Endodermal cell (in vitro differentiated cells): ENCODE measurements around the gene NSG1. TPM values are rescaled to one million over a fixed set of nuclear protein-coding genes. Genes with fewer than 3 reads are reported as not detected.

ENCODE experiments used
- DNase-seq: peaks from one replicate; pipeline ENCODE4 v3.0.0-alpha.2; 2017
- H3K27ac ChIP-seq: 2 replicates; pipeline ENCODE4 v1.5.1; 2013; ENCODE audit warnings: mild to moderate bottlenecking, low read depth, low read length, moderate library complexity
- H3K27me3 ChIP-seq: 2 replicates; pipeline ENCODE4 v1.6.1; 2013; ENCODE audit warnings: mild to moderate bottlenecking, low read length, moderate library complexity; ENCODE audit not compliant: insufficient read depth, control insufficient read depth, poor library complexity, severe bottlenecking
- H3K36me3 ChIP-seq: 2 replicates; pipeline ENCODE4 v1.7.0; 2013; ENCODE audit warnings: mild to moderate bottlenecking, low read length, moderate library complexity; ENCODE audit not compliant: control insufficient read depth, insufficient read depth
- H3K4me1 ChIP-seq: one replicate; pipeline ENCODE4 v1.7.0; 2013; ENCODE audit warnings: low read length; ENCODE audit not compliant: control insufficient read depth, insufficient read depth
- H3K4me3 ChIP-seq: 2 replicates; pipeline ENCODE4 v1.5.1; 2013; ENCODE audit warnings: mild to moderate bottlenecking, low read length, moderate library complexity
- H3K9ac ChIP-seq: 2 replicates; pipeline ENCODE4 v1.6.1; 2013; ENCODE audit warnings: mild to moderate bottlenecking, low read length, moderate library complexity; ENCODE audit not compliant: poor library complexity, severe bottlenecking; ENCODE audit errors: extremely low read depth
- H3K9me3 ChIP-seq: 2 replicates; pipeline ENCODE4 v1.6.1; 2013; ENCODE audit warnings: mild to moderate bottlenecking, low read length, moderate library complexity; ENCODE audit not compliant: control insufficient read depth
- H3K27ac Mint-ChIP-seq: 2 replicates; pipeline ENCODE4 v1.8.0; 2020; ENCODE audit warnings: mixed read lengths
- H3K27me3 Mint-ChIP-seq: 2 replicates; pipeline ENCODE4 v1.8.0; 2021; ENCODE audit warnings: mild to moderate bottlenecking, mixed read lengths; ENCODE audit not compliant: insufficient read depth
- H3K36me3 Mint-ChIP-seq: 2 replicates; pipeline ENCODE4 v1.8.0; 2020; ENCODE audit warnings: low read depth, mixed read lengths
- H3K4me1 Mint-ChIP-seq: 2 replicates; pipeline ENCODE4 v1.8.0; 2020; ENCODE audit warnings: mixed read lengths
- H3K4me3 Mint-ChIP-seq: 2 replicates; pipeline ENCODE4 v1.8.0; 2020; ENCODE audit warnings: mild to moderate bottlenecking, moderate library complexity, mixed read lengths
- H3K9me3 Mint-ChIP-seq: 2 replicates; pipeline ENCODE4 v1.8.0; 2020; ENCODE audit warnings: mild to moderate bottlenecking, mixed read lengths
- WGBS, 2 experiments: methylation state at CpG; one replicate each; pipeline versions ENCODE4 v1.1.5 to v1.1.7; 2013; ENCODE audit warnings: missing lambda C conversion rate in 2 of 2, mixed read lengths in 1 of 2; ENCODE audit not compliant: insufficient coverage in 1 of 2, insufficient read length in 1 of 2; 5-methylcytosine and 5-hydroxymethylcytosine counted together
- total RNA-seq, 2 donors: library from RNA; stranded (reverse); fragmentation: NEBNext Ultra II Directional in 1 of 2; extraction: Animal tissue kit (Norgen Biotek cat#: 25700) in 1 of 2; gene quantifications; 2 replicates in 1 of 2; 3 replicates in 1 of 2; pipeline ENCODE4 v1.2.1, GENCODE V29; 2021
- TF ChIP-seq, protein P1 (sequence below): fragments of 200-600 bp; sonication (generic); conservative IDR thresholded peaks from 2 replicates; pipeline ENCODE4 v1.5.0; 2021; ENCODE audit warnings: antibody characterized with exemption, mild to moderate bottlenecking

The NSG1 gene
- total RNA-seq, 2 donors from 2014 or later = 1.8 to 6.0 TPM

DNA sequence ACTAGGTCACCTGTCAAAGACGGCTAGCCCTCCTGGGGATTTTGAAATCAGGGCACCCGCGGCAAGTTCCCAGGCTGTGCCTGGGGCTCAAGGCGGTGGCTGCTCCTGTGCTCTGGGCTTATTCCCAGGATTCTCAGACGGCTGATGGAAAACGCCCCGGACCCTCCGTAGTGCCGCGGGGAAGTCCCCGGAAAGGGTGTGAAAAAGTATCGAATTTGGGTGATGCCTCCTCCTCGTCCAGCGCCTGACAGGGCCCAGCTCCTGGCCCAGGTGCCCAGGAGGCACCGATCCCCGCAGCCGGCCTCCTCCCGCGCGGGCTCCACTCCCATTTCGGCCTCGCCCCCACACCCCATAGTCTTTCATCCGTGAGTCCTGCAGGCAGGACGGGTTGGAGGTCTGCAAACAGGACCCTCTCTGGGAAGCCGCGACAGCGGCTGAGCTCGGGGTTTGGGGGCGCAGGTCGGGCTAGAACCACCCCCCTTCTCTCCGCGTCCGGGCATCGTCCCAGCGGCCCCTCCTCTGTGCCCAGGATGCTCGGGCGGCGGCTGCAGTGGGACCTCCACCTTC, 1.1 kb upstream of the NSG1 start:
- Histone ChIP-seq H3K4me1 (peaks cover 5% of the 10 kb centered on the region), H3K27me3 (peaks cover 100% of the 10 kb centered on the region), H3K36me3 (no peaks in the 10 kb centered on the region), H3K27ac (no peak overlapping the region), H3K9ac (no peak overlapping the region), H3K4me3 (peak overlapping the region; percentile 73), H3K9me3 (no peaks in the 10 kb centered on the region)
- Mint-ChIP-seq H3K4me3 (peak overlapping the region; percentile 63), H3K27me3 (peaks cover 73% of the 10 kb centered on the region), H3K9me3 (no peaks in the 10 kb centered on the region), H3K36me3 (no peaks in the 10 kb centered on the region), H3K4me1 (peaks cover 7% of the 10 kb centered on the region), H3K27ac (no peak overlapping the region)
- DNase-seq = peak; percentile 58
- WGBS, 2 experiments = 9% methylated on average over 8 to 38 of the region's 38 CpGs
- TF ChIP-seq, protein P1, sequence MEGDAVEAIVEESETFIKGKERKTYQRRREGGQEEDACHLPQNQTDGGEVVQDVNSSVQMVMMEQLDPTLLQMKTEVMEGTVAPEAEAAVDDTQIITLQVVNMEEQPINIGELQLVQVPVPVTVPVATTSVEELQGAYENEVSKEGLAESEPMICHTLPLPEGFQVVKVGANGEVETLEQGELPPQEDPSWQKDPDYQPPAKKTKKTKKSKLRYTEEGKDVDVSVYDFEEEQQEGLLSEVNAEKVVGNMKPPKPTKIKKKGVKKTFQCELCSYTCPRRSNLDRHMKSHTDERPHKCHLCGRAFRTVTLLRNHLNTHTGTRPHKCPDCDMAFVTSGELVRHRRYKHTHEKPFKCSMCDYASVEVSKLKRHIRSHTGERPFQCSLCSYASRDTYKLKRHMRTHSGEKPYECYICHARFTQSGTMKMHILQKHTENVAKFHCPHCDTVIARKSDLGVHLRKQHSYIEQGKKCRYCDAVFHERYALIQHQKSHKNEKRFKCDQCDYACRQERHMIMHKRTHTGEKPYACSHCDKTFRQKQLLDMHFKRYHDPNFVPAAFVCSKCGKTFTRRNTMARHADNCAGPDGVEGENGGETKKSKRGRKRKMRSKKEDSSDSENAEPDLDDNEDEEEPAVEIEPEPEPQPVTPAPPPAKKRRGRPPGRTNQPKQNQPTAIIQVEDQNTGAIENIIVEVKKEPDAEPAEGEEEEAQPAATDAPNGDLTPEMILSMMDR = no peak

GRCh38 chr4:4386296-4386735, 586 bp upstream of the NSG1 start:
- TF ChIP-seq, protein P1 = no peak
- peak overlapping the region; percentile 73 for H3K4me3 ChIP-seq
- H3K36me3 Mint-ChIP-seq = no peaks in the 10 kb centered on the region
- peaks cover 72% of the 10 kb centered on the region for H3K27me3 Mint-ChIP-seq
- H3K4me1 Mint-ChIP-seq = peaks cover 7% of the 10 kb centered on the region
- peaks cover 5% of the 10 kb centered on the region for H3K4me1 ChIP-seq
- no peaks in the 10 kb centered on the region for H3K36me3 ChIP-seq
- H3K27ac ChIP-seq = no peak overlapping the region
- no peaks in the 10 kb centered on the region for H3K9me3 Mint-ChIP-seq
- H3K27ac Mint-ChIP-seq = no peak overlapping the region
- peaks cover 100% of the 10 kb centered on the region for H3K27me3 ChIP-seq
- no peak overlapping the region for H3K9ac ChIP-seq
- peak; percentile 76 for DNase-seq
- no peaks in the 10 kb centered on the region for H3K9me3 ChIP-seq
- peak overlapping the region; percentile 63 for H3K4me3 Mint-ChIP-seq
- WGBS, 2 experiments = 0 to 1% methylated on average over 13 to 36 of the region's 36 CpGs

DNA sequence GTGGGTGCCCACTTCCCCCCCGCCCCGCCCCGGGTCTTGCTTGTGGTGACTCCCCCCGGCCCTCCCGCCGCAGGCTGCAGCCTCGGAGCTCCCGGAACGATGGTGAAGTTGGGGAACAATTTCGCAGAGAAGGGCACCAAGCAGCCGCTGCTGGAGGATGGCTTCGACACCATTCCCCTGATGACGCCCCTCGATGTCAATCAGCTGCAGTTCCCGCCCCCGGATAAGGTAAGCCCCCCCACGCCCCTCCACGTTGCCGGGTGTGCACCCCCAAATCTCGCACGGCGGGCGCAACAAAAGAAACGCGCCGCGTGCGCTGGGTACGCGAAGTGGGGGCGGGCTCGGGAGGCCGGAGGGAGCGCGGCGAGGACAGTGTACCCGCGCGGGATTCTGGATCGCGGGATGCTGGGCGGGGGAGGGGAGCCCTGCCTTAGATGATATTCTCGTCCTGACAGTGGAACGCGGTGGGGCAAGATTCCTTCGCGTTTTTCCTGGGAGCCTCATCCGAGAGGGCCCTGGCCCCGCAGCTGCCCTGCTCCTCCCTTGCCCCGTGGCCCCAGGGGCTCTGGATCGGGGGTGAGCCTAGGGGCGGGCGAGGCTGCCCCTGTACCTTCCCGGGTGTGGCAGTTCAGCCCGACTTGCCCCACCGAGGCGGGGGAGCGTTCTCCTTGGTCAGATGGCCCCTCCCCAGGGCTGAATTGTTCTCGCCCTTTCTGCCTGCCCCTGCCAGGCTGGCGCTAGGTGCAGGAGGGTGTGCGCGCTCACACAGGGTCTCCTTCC, 819 bp downstream of the NSG1 start:
- Mint-ChIP-seq H3K27me3 (peaks cover 65% of the 10 kb centered on the region), H3K4me1 (peaks cover 7% of the 10 kb centered on the region), H3K4me3 (peak overlapping the region; percentile 48), H3K36me3 (no peaks in the 10 kb centered on the region), H3K27ac (no peak overlapping the region), H3K9me3 (no peaks in the 10 kb centered on the region)
- TF ChIP-seq, protein P1 = no peak
- H3K36me3 ChIP-seq = no peaks in the 10 kb centered on the region
- H3K9ac ChIP-seq = no peak overlapping the region
- peak; percentile 67 for DNase-seq
- peaks cover 5% of the 10 kb centered on the region for H3K4me1 ChIP-seq
- H3K27me3 ChIP-seq = peaks cover 88% of the 10 kb centered on the region
- no peaks in the 10 kb centered on the region for H3K9me3 ChIP-seq
- 5 to 7% methylated on average over 42 to 62 of the region's 62 CpGs for WGBS, 2 experiments
- peak overlapping the region; percentile 73 for H3K4me3 ChIP-seq
- H3K27ac ChIP-seq = no peak overlapping the region
